PC-9 (cell line): ENCODE data around the gene ANKFN1. TPM values are rescaled to one million over a fixed set of nuclear protein-coding genes. Genes with fewer than 3 reads are reported as not detected.

Source experiments
- BruUV-seq: library from RNA; stranded (reverse); fragments of 400-500 nt; replicated peaks from 2 replicates; lab custom pipeline; 2021; lab: Mats Ljungman, UMichigan
- CTCF ChIA-PET: fragments of 300-600 bp; sonication (Branson Sonifier 250); formaldehyde crosslinking; loops from one replicate; lab custom pipeline; 2022; ENCODE audit warnings: antibody characterized with exemption; lab: Charles Lee
- POLR2A ChIA-PET: fragments of 300-600 bp; sonication (Branson Sonifier 250); formaldehyde crosslinking; loops from one replicate; lab custom pipeline; 2022; ENCODE audit warnings: antibody characterized with exemption; ENCODE audit not compliant: unreplicated experiment; lab: Charles Lee
- DNase-seq, 2 experiments: peaks; one replicate each; pipeline versions ENCODE4 v3.0.0 to v3.0.0-alpha.2; 2015 to 2022; ENCODE audit warnings: mixed read lengths in 1 of 2
- H2AFZ ChIP-seq: fragments of 200-600 bp; sonication (generic); 2 replicates; pipeline ENCODE4 v1.8.1; 2017; ENCODE audit warnings: antibody characterized with exemption
- H3F3A ChIP-seq: fragments of 200-600 bp; sonication (generic); 2 replicates; pipeline ENCODE4 v1.8.1; 2017; ENCODE audit warnings: antibody characterized with exemption, mild to moderate bottlenecking, low read depth; ENCODE audit not compliant: insufficient read depth
- H3K27ac ChIP-seq: fragments of 200-600 bp; sonication (generic); 2 replicates; pipeline ENCODE4 v1.6.1; 2016; ENCODE audit warnings: mixed run types
- H3K27me3 ChIP-seq: fragments of 200-600 bp; sonication (generic); 2 replicates; pipeline ENCODE4 v1.6.1; 2016; ENCODE audit warnings: low read depth, mixed run types; ENCODE audit not compliant: insufficient read depth
- H3K36me3 ChIP-seq: fragments of 200-600 bp; sonication (generic); 2 replicates; pipeline ENCODE4 v1.6.1; 2016; ENCODE audit warnings: low read depth, mixed run types
- H3K4me1 ChIP-seq: fragments of 200-600 bp; sonication (generic); replicated peaks from 2 replicates; pipeline ENCODE4 v1.6.1; 2016; ENCODE audit warnings: mixed run types; ENCODE audit not compliant: insufficient read depth
- H3K4me2 ChIP-seq: fragments of 200-600 bp; sonication (generic); 2 replicates; pipeline ENCODE4 v1.6.1; 2017; ENCODE audit warnings: mixed run types
- H3K4me3 ChIP-seq: fragments of 200-600 bp; sonication (generic); 2 replicates; pipeline ENCODE4 v1.6.1; 2016; ENCODE audit warnings: mixed run types
- H3K79me2 ChIP-seq: fragments of 200-600 bp; sonication (generic); 2 replicates; pipeline ENCODE4 v1.6.1; 2017; ENCODE audit warnings: low read depth, mixed run types
- H3K9me2 ChIP-seq: fragments of 200-600 bp; sonication (generic); 2 replicates; pipeline ENCODE4 v1.8.1; 2017; ENCODE audit warnings: mild to moderate bottlenecking; ENCODE audit not compliant: insufficient read depth
- H3K9me3 ChIP-seq: fragments of 200-600 bp; sonication (generic); 2 replicates; pipeline ENCODE4 v1.8.1; 2016; ENCODE audit warnings: low read depth; ENCODE audit not compliant: insufficient read depth
- H4K20me1 ChIP-seq: fragments of 200-600 bp; sonication (generic); 2 replicates; pipeline ENCODE4 v1.8.1; 2017; ENCODE audit not compliant: insufficient read depth
- CTCF ChIP-seq: fragments of 200-600 bp; sonication (generic); conservative IDR thresholded peaks from 2 replicates; pipeline ENCODE4 v1.6.1; 2017; ENCODE audit warnings: mixed run types, antibody characterized with exemption, mild to moderate bottlenecking, moderate library complexity
- EZH2 ChIP-seq: fragments of 200-600 bp; sonication (generic); IDR thresholded peaks from 2 replicates; pipeline ENCODE4 v1.8.0; 2017; ENCODE audit warnings: antibody characterized with exemption, low read depth
- intact Hi-C: fragments of 100-400 bp; cut with micrococcal nuclease; formaldehyde crosslinking; loops from one replicate; pipeline ENCODE4 v1.10.0; 2022; ENCODE audit not compliant: unreplicated experiment
- total RNA-seq: library from RNA; stranded (reverse); gene quantifications from 2 replicates; pipeline ENCODE4 v1.2.3, GENCODE V29; 2021

Gene ANKFN1
- total RNA-seq, 1 experiment from 2014 or later = not detected

- Histone ChIP-seq H3K36me3 (no peaks in the 10 kb centered on the region), H3F3A (no peaks in the 10 kb centered on the region), H3K79me2 (no peaks in the 10 kb centered on the region), H3K4me1 (no peaks in the 10 kb centered on the region), H3K27me3 (no peaks in the 10 kb centered on the region), H2AFZ (no peak overlapping the region), H3K4me3 (no peak overlapping the region), H3K27ac (no peak overlapping the region), H3K4me2 (no peak overlapping the region), H4K20me1 (no peaks in the 10 kb centered on the region), H3K9me2 (no peaks in the 10 kb centered on the region), H3K9me3 (no peaks in the 10 kb centered on the region)
- intact Hi-C loops = no loop called here
- no peak for DNase-seq
- ChIA-PET POLR2A (no interaction called here), CTCF (no interaction called here)
- TF ChIP-seq CTCF = no peak
- TF ChIP-seq EZH2 = no peak
- no TSS peak for BruUV-seq
These were observed 271.3 kb downstream of the ANKFN1 start for GRCh38 chr17:56424543-56425044.

GRCh38 chr17:56425483-56425882 lies 272.2 kb downstream of the ANKFN1 start:
- BruUV-seq = no TSS peak
- CTCF ChIA-PET = no interaction called here
- intact Hi-C loops = no loop called here

GRCh38 chr17:56426901-56427300 lies 273.6 kb downstream of the ANKFN1 start:
- Histone ChIP-seq H3K27ac (no peak overlapping the region), H3K9me2 (no peaks in the 10 kb centered on the region), H4K20me1 (no peaks in the 10 kb centered on the region), H3K9me3 (no peaks in the 10 kb centered on the region), H3F3A (no peaks in the 10 kb centered on the region), H3K4me3 (no peak overlapping the region), H3K4me2 (no peak overlapping the region), H3K27me3 (no peaks in the 10 kb centered on the region; the same call in 1 of the 2 replicates), H3K79me2 (no peaks in the 10 kb centered on the region), H3K4me1 (no peaks in the 10 kb centered on the region), H3K36me3 (no peaks in the 10 kb centered on the region), H2AFZ (no peak overlapping the region)
- no peak for DNase-seq
- BruUV-seq = no TSS peak
- ChIA-PET CTCF (no interaction called here), POLR2A (no interaction called here)
- intact Hi-C loops = no loop called here
- no peak for TF ChIP-seq CTCF
- TF ChIP-seq EZH2 = no peak

More at GRCh38 chr17:56425483-56425882, 272.2 kb downstream of the ANKFN1 start:
- Histone ChIP-seq H3K9me3 (no peaks in the 10 kb centered on the region), H3F3A (no peaks in the 10 kb centered on the region), H3K4me3 (no peak overlapping the region), H3K27ac (no peak overlapping the region), H3K79me2 (no peaks in the 10 kb centered on the region), H3K9me2 (no peaks in the 10 kb centered on the region), H3K4me2 (no peak overlapping the region), H4K20me1 (no peaks in the 10 kb centered on the region), H3K36me3 (no peaks in the 10 kb centered on the region), H3K27me3 (no peaks in the 10 kb centered on the region), H2AFZ (no peak overlapping the region), H3K4me1 (no peaks in the 10 kb centered on the region)
- TF ChIP-seq CTCF (no peak), EZH2 (no peak)
- DNase-seq = no peak
- POLR2A ChIA-PET = no interaction called here
